K562 (cell line): Measurements from ENCODE around the gene DLG4. TPM values are rescaled to one million over a fixed set of nuclear protein-coding genes. Genes with fewer than 3 reads are reported as not detected.

Experiments
- BDP1 ChIP-seq: IDR thresholded peaks from 3 replicates; pipeline ENCODE4 v1.6.1; 2011; ENCODE audit not compliant: insufficient read length, insufficient read depth
- BRCA1 ChIP-seq, 2 experiments: fragments of 450-650 bp in 1 of 2; sonication (generic) in 1 of 2; formaldehyde crosslinking in 1 of 2; IDR thresholded peaks; 2 replicates each; pipeline versions ENCODE4 v1.5.0 to v1.6.1; 2017 to 2020; ENCODE audit warnings: mild to moderate bottlenecking in 1 of 2, missing genetic modification reagents in 1 of 2
- BRD9 ChIP-seq: fragments of 450-650 bp; IDR thresholded peaks from 2 replicates; pipeline ENCODE4 v1.6.1; 2018; ENCODE audit warnings: low read depth; ENCODE audit not compliant: partially characterized antibody
- HDAC1 ChIP-seq, 2 experiments: fragments of 450-650 bp; IDR thresholded peaks; 2 replicates each; pipeline ENCODE4 v1.6.1; 2016 to 2017; ENCODE audit warnings: inconsistent platforms in 1 of 2, mild to moderate bottlenecking in 1 of 2, moderate library complexity in 1 of 2
- HNRNPK ChIP-seq: fragments of 200-400 bp; formaldehyde crosslinking; IDR thresholded peaks from one replicate; pipeline ENCODE4 v1.6.1; 2018; ENCODE audit warnings: mild to moderate bottlenecking, low read depth, low read length; ENCODE audit not compliant: poor library complexity, severe bottlenecking
- MEF2D ChIP-seq: conservative IDR thresholded peaks from 2 replicates; pipeline ENCODE4 v1.6.1; 2016; ENCODE audit warnings: low read depth, missing genetic modification characterization, missing compliant biosample characterization
- NR2C1 ChIP-seq, 2 experiments: fragments of 450-650 bp; IDR thresholded peaks; 2 replicates each; pipeline ENCODE4 v1.6.1; 2017; ENCODE audit warnings: mild to moderate bottlenecking in 2 of 2, antibody characterized with exemption in 1 of 2, inconsistent platforms in 1 of 2, missing compliant biosample characterization in 1 of 2, missing genetic modification characterization in 1 of 2
- POLR2AphosphoS2 ChIP-seq: IDR thresholded peaks from 2 replicates; pipeline ENCODE4 v1.6.1; 2012; ENCODE audit warnings: low read length, improper control_type of control experiment
- RBM14 ChIP-seq: fragments of 200-400 bp; formaldehyde crosslinking; IDR thresholded peaks from 2 replicates; pipeline ENCODE4 v1.6.1; 2018; ENCODE audit warnings: low read depth, mild to moderate bottlenecking, low read length, moderate library complexity, borderline replicate concordance; ENCODE audit not compliant: insufficient read depth
- RBM22 ChIP-seq: fragments of 200-400 bp; formaldehyde crosslinking; IDR thresholded peaks from 2 replicates; pipeline ENCODE4 v1.6.1; 2018; ENCODE audit warnings: low read length, low read depth; ENCODE audit not compliant: poor library complexity, severe bottlenecking
- RNF2 ChIP-seq: sonication (generic); IDR thresholded peaks from 2 replicates; pipeline ENCODE4 v1.6.1; 2016
- SUPT5H ChIP-seq: fragments of 450-650 bp; IDR thresholded peaks from 2 replicates; pipeline ENCODE4 v1.6.1; 2016
- TEAD4 ChIP-seq, 2 experiments: sonication (generic) in 1 of 2; formaldehyde crosslinking in 1 of 2; IDR thresholded peaks; 2 replicates each; pipeline versions ENCODE4 v1.6.1 to v1.8.0; 2012 to 2022; ENCODE audit warnings: borderline replicate concordance in 1 of 2, inconsistent platforms in 1 of 2, low read length in 1 of 2, mild to moderate bottlenecking in 1 of 2, missing genetic modification reagents in 1 of 2
- VEZF1 ChIP-seq: fragments of 200-800 bp; sonication (Bioruptor generic); IDR thresholded peaks from 2 replicates; pipeline ENCODE4 v1.6.1; 2017; ENCODE audit warnings: missing genetic modification characterization, missing compliant biosample characterization
- ZBTB34 ChIP-seq: fragments of 250-450 bp; sonication (Bioruptor Pico); IDR thresholded peaks from 2 replicates; pipeline ENCODE4 v1.8.0; 2021; ENCODE audit warnings: mild to moderate bottlenecking, moderate library complexity
- ZBTB43 ChIP-seq: sonication (generic); formaldehyde crosslinking; IDR thresholded peaks from 2 replicates; pipeline ENCODE4 v1.8.0; 2023; ENCODE audit warnings: mild to moderate bottlenecking, missing genetic modification reagents
- ZNF23 ChIP-seq: fragments of 250-450 bp; sonication (Bioruptor Pico); IDR thresholded peaks from 2 replicates; pipeline ENCODE4 v1.4.0; 2020; ENCODE audit warnings: mild to moderate bottlenecking
- ZNF512 ChIP-seq: IDR thresholded peaks from 2 replicates; pipeline ENCODE4 v1.6.1; 2016; ENCODE audit warnings: missing genetic modification characterization, missing compliant biosample characterization
- ZNF586 ChIP-seq: fragments of 450-650 bp; formaldehyde crosslinking; conservative IDR thresholded peaks from 2 replicates; pipeline ENCODE4 v1.4.0; 2020; ENCODE audit warnings: mild to moderate bottlenecking, moderate library complexity
- ZNF717 ChIP-seq: fragments of 250-450 bp; sonication (Bioruptor Pico); IDR thresholded peaks from 2 replicates; pipeline ENCODE4 v1.5.0; 2021
- ZNF764 ChIP-seq: fragments of 250-450 bp; sonication (Bioruptor Pico); IDR thresholded peaks from 2 replicates; pipeline ENCODE4 v1.4.0; 2020; ENCODE audit warnings: low read depth, mild to moderate bottlenecking, moderate library complexity
- ZSCAN32 ChIP-seq: fragments of 450-650 bp; formaldehyde crosslinking; IDR thresholded peaks from 2 replicates; pipeline ENCODE4 v1.4.0; 2020; ENCODE audit warnings: mild to moderate bottlenecking, moderate library complexity
- polyA plus RNA-seq, 8 experiments: library from polyadenylated mRNA; depleted of rRNA in 4 of 8; stranded (reverse) in 5 of 8; unstranded in 3 of 8; fragments of >200 nt; fragmentation: Nextera tagmentation in 2 of 8; fragmentation: Illumina TruSeq in 1 of 8; extraction: Ambion mirVana in 2 of 8; extraction: Trizol in 1 of 8; gene quantifications; 2 replicates each; pipeline versions ENCODE4 v1.2.1 to v1.2.3, GENCODE V29; 2011 to 2014; ENCODE audit warnings: inconsistent platforms in 1 of 8, missing spikeins in 1 of 8
- total RNA-seq, 7 experiments: library from RNA; depleted of rRNA in 6 of 7; stranded (reverse); fragments of >200 nt in 6 of 7; fragmentation: Illumina TruSeq in 2 of 7; extraction: Trizol in 2 of 7; gene quantifications; 2 replicates each; pipeline versions ENCODE4 v1.2.1 to v1.2.3, GENCODE V29; 2011 to 2021; ENCODE audit warnings: low replicate concordance in 1 of 7

The DLG4 gene
- total and polyA plus RNA-seq, 9 of the 15 experiments (the other 6 are each of a cell fraction or from before 2014, with no cell fraction given) = 0.03 to 12.0 (median 4.1) TPM

GRCh38 chr17:7219812-7220592 is at the start of gene DLG4, which contains the start of gene ACADVL (continued):
- TF ChIP-seq BRCA1 (IDR thresholded peaks at IDR 0.05) (no peak), BRCA1 (CRISPR knock-in tag; IDR thresholded peaks at IDR 0.05) (no peak), MEF2D (tag) (no peak), ZNF586 (CRISPR knock-in tag) (no peak), RNF2 (no peak), ZNF717 (CRISPR knock-in tag) (no peak), ZBTB34 (CRISPR knock-in tag) (no peak), BRD9 (no peak), NR2C1 (IDR thresholded peaks at IDR 0.05) (no peak), NR2C1 (tag; IDR thresholded peaks at IDR 0.05) (no peak), ZNF512 (tag) (no peak), ZSCAN32 (no peak), HNRNPK (no peak), BDP1 (no peak), TEAD4 (IDR thresholded peaks at IDR 0.05; ENCODE audit: low read length) (no peak), TEAD4 (CRISPR knock-in tag; IDR thresholded peaks at IDR 0.05; ENCODE audit: borderline replicate concordance) (no peak), ZNF23 (CRISPR knock-in tag) (no peak), VEZF1 (no peak), HDAC1 (IDR thresholded peaks at IDR 0.05) (0 out of 4 replicates have a peak, but pooled peaks of 1 of the 2 experiments have one; percentile 44), ZBTB43 (no peak), SUPT5H (peak; percentile 51; the same call in 1 of the 2 replicates), ZNF764 (CRISPR knock-in tag) (no peak), RBM14 (no peak), POLR2AphosphoS2 (no peak), RBM22 (no peak)
